K562 (cell line): ENCODE measurements around the gene ZNF384. TPM values are rescaled to one million over a fixed set of nuclear protein-coding genes. Genes with fewer than 3 reads are reported as not detected.

Source experiments
- ATAC-seq: fragments of 200-7000 bp; cut with Tn5 transposase; 3 replicates; pipeline ENCODE4 v1.9.1; 2020; ENCODE audit warnings: moderate library complexity
- BruUV-seq: library from RNA; stranded (reverse); fragments of 400-500 nt; replicated peaks from 2 replicates; lab custom pipeline; 2021; lab: Mats Ljungman, UMichigan
- CTCF ChIA-PET: fragments of 300-600 bp; formaldehyde crosslinking; extraction: SDS; loops from one replicate; lab custom pipeline; 2021; ENCODE audit warnings: low intra/inter-chr PET ratio; lab: Yijun Ruan, JAX
- POLR2A ChIA-PET: fragments of 300-600, 350-650 bp; sonication (Branson Sonifier 250); formaldehyde crosslinking; extraction: SDS; loops from one replicate; lab custom pipeline; 2021; ENCODE audit warnings: antibody characterized with exemption, inconsistent platforms; lab: Yijun Ruan, JAX
- DNase-seq, 4 experiments: peaks; one replicate each; pipeline versions ENCODE4 v3.0.0 to v3.0.0-alpha.2; 2011 to 2018; ENCODE audit warnings: low spot score in 3 of 4, mixed read lengths in 3 of 4; ENCODE audit errors: extremely low read depth in 1 of 4
- FAIRE-seq: peaks from 2 replicates; lab custom pipeline; 2011; peaks lifted over from hg19 to GRCh38; lab: Jason Lieb, UNC
- H2AFZ ChIP-seq: 2 replicates; pipeline ENCODE4 v1.6.0; 2011; ENCODE audit warnings: low read depth, low read length, control low read depth, inconsistent platforms
- H3K27ac ChIP-seq: fragments of 200-600 bp; 3 replicates; pipeline ENCODE4 v1.8.0; 2011; ENCODE audit warnings: low read depth, mild to moderate bottlenecking, control low read depth, inconsistent platforms, low read length, moderate library complexity, mixed read lengths; ENCODE audit errors: extremely low read depth
- H3K27me3 ChIP-seq, 2 experiments: fragments of 300-600 bp in 1 of 2; 2 replicates in 1 of 2; 3 replicates in 1 of 2; pipeline versions ENCODE4 v1.6.0 to v1.8.0; 2011; ENCODE audit warnings: inconsistent platforms in 2 of 2, low read length in 2 of 2, mild to moderate bottlenecking in 1 of 2, mixed read lengths in 1 of 2, moderate library complexity in 1 of 2; ENCODE audit not compliant: control insufficient read depth in 2 of 2, insufficient read depth in 2 of 2
- H3K36me3 ChIP-seq: fragments of 300-600 bp; 3 replicates; pipeline ENCODE4 v1.8.0; 2011; ENCODE audit warnings: mild to moderate bottlenecking, low read length, inconsistent platforms; ENCODE audit not compliant: control insufficient read depth, insufficient read depth
- H3K4me1 ChIP-seq, 2 experiments: fragments of 200-600 bp in 1 of 2; replicated peaks in 1 of 2; 2 replicates in 1 of 2; 3 replicates in 1 of 2; pipeline versions ENCODE4 v1.5.1 to v1.8.0; 2011; ENCODE audit warnings: inconsistent platforms in 2 of 2, low read length in 2 of 2, mild to moderate bottlenecking in 1 of 2, mixed read lengths in 1 of 2, moderate library complexity in 1 of 2; ENCODE audit not compliant: control insufficient read depth in 2 of 2, insufficient read depth in 2 of 2
- H3K4me2 ChIP-seq: 2 replicates; pipeline ENCODE4 v1.6.1; 2011; ENCODE audit warnings: low read length, control low read depth, inconsistent platforms, mixed read lengths; ENCODE audit not compliant: insufficient read depth
- H3K4me3 ChIP-seq: fragments of 200-600 bp; sonication (generic), shearing (Covaris generic); 2 replicates; pipeline ENCODE4 v1.5.1; 2016; ENCODE audit warnings: control low read depth, inconsistent platforms
- H3K79me2 ChIP-seq: fragments of 200-600 bp; 3 replicates; pipeline ENCODE4 v1.8.0; 2011; ENCODE audit warnings: low read length, inconsistent platforms; ENCODE audit not compliant: control insufficient read depth, insufficient read depth
- H3K9ac ChIP-seq, 2 experiments: 2 replicates each; pipeline versions ENCODE4 v1.6.0 to v1.6.1; 2011; ENCODE audit warnings: low read depth in 2 of 2, low read length in 2 of 2, control low read depth in 1 of 2, inconsistent platforms in 1 of 2, mild to moderate bottlenecking in 1 of 2, mixed read lengths in 1 of 2; ENCODE audit not compliant: insufficient read depth in 1 of 2
- H3K9me1 ChIP-seq: one replicate; pipeline ENCODE4 v1.6.0; 2011; ENCODE audit warnings: inconsistent platforms, mild to moderate bottlenecking, low read length, moderate library complexity; ENCODE audit not compliant: control insufficient read depth, insufficient read depth
- H3K9me3 ChIP-seq: replicated peaks from 2 replicates; pipeline ENCODE4 v1.5.1; 2011; ENCODE audit warnings: low read depth, low read length, inconsistent platforms; ENCODE audit not compliant: control insufficient read depth, insufficient read depth
- H4K20me1 ChIP-seq: replicated peaks from 2 replicates; pipeline ENCODE4 v1.6.1; 2011; ENCODE audit warnings: low read length, inconsistent platforms, mixed read lengths; ENCODE audit not compliant: control insufficient read depth, insufficient read depth
- AFF4 ChIP-seq: sonication (generic); formaldehyde crosslinking; IDR thresholded peaks from 2 replicates; pipeline ENCODE4 v1.8.0; 2023; ENCODE audit warnings: mild to moderate bottlenecking, missing genetic modification reagents
- CEBPZ ChIP-seq: fragments of 150-350 bp; IDR thresholded peaks from 2 replicates; pipeline ENCODE4 v1.6.1; 2014; ENCODE audit warnings: low read depth, mild to moderate bottlenecking, low read length, borderline replicate concordance
- HMG20B ChIP-seq: fragments of 250-450 bp; sonication (Bioruptor Pico); IDR thresholded peaks from 2 replicates; pipeline ENCODE4 v1.5.0; 2021; ENCODE audit warnings: mild to moderate bottlenecking
- ILK ChIP-seq: fragments of 450-650 bp; IDR thresholded peaks from 2 replicates; pipeline ENCODE4 v1.6.1; 2016; ENCODE audit warnings: missing genetic modification characterization, low read depth, mild to moderate bottlenecking, missing compliant biosample characterization, moderate library complexity, borderline replicate concordance
- KAT2B ChIP-seq: IDR thresholded peaks from one replicate; pipeline ENCODE4 v1.6.1; 2012; ENCODE audit warnings: low read depth, mild to moderate bottlenecking, control low read depth, inconsistent platforms, low read length, moderate library complexity
- NFIX ChIP-seq: fragments of 250-450 bp; sonication (Bioruptor Pico); IDR thresholded peaks from 2 replicates; pipeline ENCODE4 v1.4.0; 2020; ENCODE audit warnings: low read depth, mild to moderate bottlenecking, moderate library complexity
- SP2 ChIP-seq: IDR thresholded peaks from 2 replicates; pipeline ENCODE4 v1.6.1; 2011; ENCODE audit warnings: mild to moderate bottlenecking, low read depth, low read length, moderate library complexity; ENCODE audit not compliant: poor library complexity, severe bottlenecking; ENCODE audit errors: extremely low read depth
- TAF7 ChIP-seq: fragments of 450-650 bp; IDR thresholded peaks from 2 replicates; pipeline ENCODE4 v1.6.1; 2016; ENCODE audit warnings: missing genetic modification characterization, missing compliant biosample characterization
- ZC3H11A ChIP-seq: IDR thresholded peaks from 2 replicates; pipeline ENCODE4 v1.6.1; 2012; ENCODE audit warnings: low read depth, low read length, improper control_type of control experiment
- ZNF197 ChIP-seq: fragments of 200-800 bp; sonication (Bioruptor generic); IDR thresholded peaks from 2 replicates; pipeline ENCODE4 v1.6.1; 2016; ENCODE audit warnings: low read depth, missing genetic modification characterization, missing compliant biosample characterization
- ZNF277 ChIP-seq: fragments of 250-450 bp; sonication (Bioruptor Pico); IDR thresholded peaks from 2 replicates; pipeline ENCODE4 v1.8.0; 2022; ENCODE audit warnings: inconsistent platforms, mild to moderate bottlenecking, moderate library complexity, borderline replicate concordance
- ZNF316 ChIP-seq: fragments of 450-650 bp; IDR thresholded peaks from 2 replicates; pipeline ENCODE4 v1.6.1; 2016
- ZNF717 ChIP-seq: fragments of 250-450 bp; sonication (Bioruptor Pico); IDR thresholded peaks from 2 replicates; pipeline ENCODE4 v1.5.0; 2021
- WGBS: fragments of 100-300 bp; shearing (Covaris generic); methylation state at CpG from one replicate; pipeline ENCODE4 v1.1.6; 2016; ENCODE audit warnings: low coverage, mixed read lengths; ENCODE audit not compliant: insufficient coverage; ENCODE audit errors: missing lambda C conversion rate; 5-methylcytosine and 5-hydroxymethylcytosine counted together
- in situ Hi-C: fragments of 300-500 bp; cut with MboI; formaldehyde crosslinking; loops from 4 replicates; pipeline ENCODE4 v1.15.0; 2018; ENCODE audit warnings: inconsistent platforms, mixed read lengths
- intact Hi-C: fragments of 100-400 bp; cut with micrococcal nuclease; formaldehyde crosslinking; loops from 2 replicates; pipeline ENCODE4 v1.14.2; 2022
- polyA plus RNA-seq, 8 experiments: library from polyadenylated mRNA; depleted of rRNA in 4 of 8; stranded (reverse) in 5 of 8; unstranded in 3 of 8; fragments of >200 nt; fragmentation: Nextera tagmentation in 2 of 8; fragmentation: Illumina TruSeq in 1 of 8; extraction: Ambion mirVana in 2 of 8; extraction: Trizol in 1 of 8; gene quantifications; 2 replicates each; pipeline versions ENCODE4 v1.2.1 to v1.2.3, GENCODE V29; 2011 to 2014; ENCODE audit warnings: inconsistent platforms in 1 of 8, missing spikeins in 1 of 8
- total RNA-seq, 7 experiments: library from RNA; depleted of rRNA in 6 of 7; stranded (reverse); fragments of >200 nt in 6 of 7; fragmentation: Illumina TruSeq in 2 of 7; extraction: Trizol in 2 of 7; gene quantifications; 2 replicates each; pipeline versions ENCODE4 v1.2.1 to v1.2.3, GENCODE V29; 2011 to 2021; ENCODE audit warnings: low replicate concordance in 1 of 7

Gene ZNF384
- total and polyA plus RNA-seq, 9 of the 15 experiments (the other 6 are each of a cell fraction or from before 2014, with no cell fraction given): 0.36 to 64.8 (median 21.3) TPM

GRCh38 chr12:6698352-6699046, 9.3 kb upstream of the ZNF384 start:
- no peak overlapping the region for H3K9ac ChIP-seq
- in situ Hi-C loops: no loop called here
- H3K27ac ChIP-seq: no peak overlapping the region
- no peak overlapping the region for H3K4me3 ChIP-seq
- no peak overlapping the region for H3K4me2 ChIP-seq
- 21% methylated on average over 4 of the region's 8 CpGs for WGBS
- DNase-seq: no peak
- H3K36me3 ChIP-seq: no peaks in the 10 kb centered on the region
- intact Hi-C loops: no loop called here
- CTCF ChIA-PET: interaction anchor here (0.9 to 1.4 kb wide), 2 partner anchors 82 to 135 kb away, joined by 3 to 5 read pairs; no protein-coding TSS in a partner anchor
- ATAC-seq: no peak
- no peaks in the 10 kb centered on the region for H3K9me3 ChIP-seq
- H3K79me2 ChIP-seq: no peaks in the 10 kb centered on the region
- H4K20me1 ChIP-seq: no peaks in the 10 kb centered on the region
- BruUV-seq: no TSS peak
- H3K9me1 ChIP-seq: no peaks in the 10 kb centered on the region
- peaks cover 11 to 27% of the 10 kb centered on the region in 2 experiments; a peak in 4 of 5 replicates for H3K27me3 ChIP-seq
- FAIRE-seq: no peak
- H3K4me1 ChIP-seq: peaks cover under 1 to 30% of the 10 kb centered on the region in 2 experiments; a peak in 4 of 5 replicates
- H2AFZ ChIP-seq: no peak overlapping the region
- POLR2A ChIA-PET: interaction anchor here (0.6 to 2.8 kb wide), 3 partner anchors 9 to 171 kb away, joined by 3 to 11 read pairs (median 3); partner anchors contain the start of gene ZNF384
- TF ChIP-seq ZNF316 (no peak), HMG20B (CRISPR knock-in tag) (no peak), ZNF277 (no peak), ZNF717 (CRISPR knock-in tag) (no peak), ZC3H11A (no peak), AFF4 (CRISPR knock-in tag) (no peak), NFIX (CRISPR knock-in tag) (no peak), KAT2B (no peak), ZNF197 (CRISPR knock-in tag) (no peak), CEBPZ (no peak), ILK (tag) (no peak), TAF7 (tag) (no peak), SP2 (no peak)
